SK-N-MC (cell line): ENCODE data around the gene CUX1.

Experiments
- EZH2 ChIP-seq: fragments of 200-600 bp; sonication (generic); IDR thresholded peaks from one replicate; pipeline ENCODE4 v1.6.1; 2017; ENCODE audit warnings: antibody characterized with exemption
- POLR2AphosphoS5 ChIP-seq: IDR thresholded peaks from 2 replicates; pipeline ENCODE4 v1.6.1; 2012; ENCODE audit warnings: mild to moderate bottlenecking, low read depth, low read length, borderline replicate concordance

- TF ChIP-seq POLR2AphosphoS5 (no peak), EZH2 (no peak)
Measured at GRCh38 chr7:102228935-102229334, 411.5 kb downstream of the CUX1 start.
